Left lung (tissue), 10 donors: Measurements from ENCODE around the gene DNM2. TPM values are rescaled to one million over a fixed set of nuclear protein-coding genes. Genes with fewer than 3 reads are reported as not detected.

Experiments used
- ATAC-seq: fragments of 200-7000 bp; cut with Tn5 transposase; one replicate; pipeline ENCODE4 v1.9.1; 2020; ENCODE audit warnings: moderate library complexity
- DNase-seq, 4 donors: peaks; one replicate each; pipeline ENCODE4 v3.0.0-alpha.2; 2013 to 2020
- H3K27ac ChIP-seq, 2 donors: fragments of 200-600 bp; sonication (generic) in 1 of 2; one replicate each; pipeline versions ENCODE4 v1.5.0 to v1.8.0; 2020 to 2021
- H3K27me3 ChIP-seq, 2 donors: fragments of 200-600 bp; sonication (generic) in 1 of 2; one replicate each; pipeline versions ENCODE4 v1.5.0 to v1.8.0; 2020 to 2021
- H3K36me3 ChIP-seq, 2 donors: fragments of 200-600 bp; sonication (generic) in 1 of 2; one replicate each; pipeline versions ENCODE4 v1.5.0 to v1.8.0; 2020 to 2021
- H3K4me1 ChIP-seq, 2 donors: fragments of 200-600 bp; one replicate each; pipeline ENCODE4 v1.8.0; 2021
- H3K4me3 ChIP-seq, 2 donors: fragments of 200-600 bp; sonication (generic) in 1 of 2; one replicate each; pipeline versions ENCODE4 v1.5.0 to v1.8.0; 2020 to 2021; ENCODE audit warnings: mild to moderate bottlenecking in 1 of 2
- H3K9me3 ChIP-seq, 2 donors: fragments of 200-600 bp; sonication (generic) in 1 of 2; one replicate each; pipeline versions ENCODE4 v1.5.0 to v1.8.0; 2020 to 2021
- intact Hi-C, 2 donors: fragments of 100-400 bp; cut with DNase I; formaldehyde crosslinking; loops; one replicate each; pipeline versions ENCODE4 v1.11.2 to v1.14.2; 2022
- polyA plus RNA-seq, 6 donors: library from polyadenylated mRNA; unstranded; fragments of 120-200 nt; gene quantifications; one replicate each; pipeline ENCODE4 v1.2.1, GENCODE V29; 2013; ENCODE audit not compliant: insufficient read length in 6 of 6
- total RNA-seq, 2 donors: library from RNA; stranded (reverse); fragmentation: NEBNext Ultra II Directional; extraction: Animal tissue kit (Norgen Biotek cat#: 25700); gene quantifications; one replicate each; pipeline ENCODE4 v1.2.1, GENCODE V29; 2021
- TF ChIP-seq, protein P1 (sequence below), 2 donors: fragments of 200-600 bp; sonication (generic) in 1 of 2; IDR thresholded peaks; one replicate each; pipeline versions ENCODE4 v1.5.0 to v1.8.0; 2021; ENCODE audit warnings: antibody characterized with exemption in 2 of 2
- donor health status: DM: no; HTN: yes; CAD: no.
- donor health status: DM: no; HTN: no; CAD: no.

The DNM2 gene
- total and polyA plus RNA-seq, 8 donors = 88.4 to 268 (median 101) TPM

DNA sequence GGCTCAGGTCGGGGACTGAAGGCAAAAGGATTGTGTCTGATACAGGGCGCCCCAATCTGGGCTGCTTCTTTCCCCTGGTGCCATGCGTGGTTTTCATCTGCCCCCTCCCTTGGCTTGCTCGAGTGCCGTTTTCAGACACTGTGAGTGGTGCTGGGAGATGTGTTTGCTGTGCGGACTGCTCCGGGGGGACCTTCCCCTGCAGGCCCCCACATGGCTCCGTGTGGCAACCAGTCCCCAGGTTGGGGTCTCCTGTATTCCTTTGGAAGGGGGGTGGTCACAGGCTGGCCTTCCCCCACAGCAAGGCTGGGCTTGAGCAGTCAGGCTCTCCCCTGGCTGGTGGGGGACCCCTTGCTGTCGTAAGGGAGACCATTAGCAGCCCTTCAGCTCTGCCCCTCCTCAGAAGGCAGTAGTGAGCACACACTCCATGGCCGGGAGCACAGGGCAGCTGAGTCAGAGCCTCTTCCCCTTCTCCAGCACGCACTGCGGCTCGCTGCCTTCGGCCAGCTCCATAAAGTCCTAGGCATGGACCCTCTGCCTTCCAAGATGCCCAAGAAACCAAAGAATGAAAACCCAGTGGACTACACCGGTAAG lies 37.2 kb upstream of the DNM2 start:
- H3K9me3 ChIP-seq = no peaks in the 10 kb centered on the region
- H3K36me3 ChIP-seq = peaks cover 0 to 98% of the 10 kb centered on the region in 2 donors
- TF ChIP-seq, protein P1, sequence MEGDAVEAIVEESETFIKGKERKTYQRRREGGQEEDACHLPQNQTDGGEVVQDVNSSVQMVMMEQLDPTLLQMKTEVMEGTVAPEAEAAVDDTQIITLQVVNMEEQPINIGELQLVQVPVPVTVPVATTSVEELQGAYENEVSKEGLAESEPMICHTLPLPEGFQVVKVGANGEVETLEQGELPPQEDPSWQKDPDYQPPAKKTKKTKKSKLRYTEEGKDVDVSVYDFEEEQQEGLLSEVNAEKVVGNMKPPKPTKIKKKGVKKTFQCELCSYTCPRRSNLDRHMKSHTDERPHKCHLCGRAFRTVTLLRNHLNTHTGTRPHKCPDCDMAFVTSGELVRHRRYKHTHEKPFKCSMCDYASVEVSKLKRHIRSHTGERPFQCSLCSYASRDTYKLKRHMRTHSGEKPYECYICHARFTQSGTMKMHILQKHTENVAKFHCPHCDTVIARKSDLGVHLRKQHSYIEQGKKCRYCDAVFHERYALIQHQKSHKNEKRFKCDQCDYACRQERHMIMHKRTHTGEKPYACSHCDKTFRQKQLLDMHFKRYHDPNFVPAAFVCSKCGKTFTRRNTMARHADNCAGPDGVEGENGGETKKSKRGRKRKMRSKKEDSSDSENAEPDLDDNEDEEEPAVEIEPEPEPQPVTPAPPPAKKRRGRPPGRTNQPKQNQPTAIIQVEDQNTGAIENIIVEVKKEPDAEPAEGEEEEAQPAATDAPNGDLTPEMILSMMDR (IDR thresholded peaks at IDR 0.05) = no peak
- H3K27ac ChIP-seq = no peak overlapping the region
- no peaks in the 10 kb centered on the region for H3K27me3 ChIP-seq
- ATAC-seq (no peak), DNase-seq (peak in 1 of 4 donors; percentile 32)
- H3K4me3 ChIP-seq = no peak overlapping the region
- intact Hi-C loops = no loop called here
- no peaks in the 10 kb centered on the region for H3K4me1 ChIP-seq

DNA sequence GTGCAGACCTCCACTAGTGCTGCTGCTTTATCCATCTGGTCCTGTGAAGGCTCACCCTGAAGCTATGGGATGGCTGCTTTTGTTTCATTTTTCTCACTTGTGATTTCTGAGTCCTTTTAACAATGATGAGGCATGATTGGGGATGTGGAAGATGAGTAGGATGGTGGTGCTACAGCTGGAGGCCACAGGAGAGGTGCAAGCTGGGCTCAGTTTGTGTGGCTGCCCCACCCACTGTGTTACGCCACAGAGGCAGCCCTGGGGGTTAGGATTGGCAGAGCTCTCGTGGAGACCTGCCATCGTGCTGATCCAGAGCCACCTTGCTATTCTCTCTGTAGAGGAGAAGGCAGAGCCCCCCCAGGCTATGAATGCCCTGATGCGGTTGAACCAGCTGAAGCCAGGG lies 36.2 kb upstream of the DNM2 start:
- intact Hi-C loops = no loop called here
- Histone ChIP-seq H3K4me1 (no peaks in the 10 kb centered on the region), H3K36me3 (peaks cover 0 to 100% of the 10 kb centered on the region in 2 donors), H3K4me3 (no peak overlapping the region), H3K9me3 (no peaks in the 10 kb centered on the region), H3K27me3 (no peaks in the 10 kb centered on the region), H3K27ac (no peak overlapping the region)
- ATAC-seq (no peak), DNase-seq (peak in 1 of 4 donors; percentile 19)
- TF ChIP-seq, protein P1 (IDR thresholded peaks at IDR 0.05) = no peak

DNA sequence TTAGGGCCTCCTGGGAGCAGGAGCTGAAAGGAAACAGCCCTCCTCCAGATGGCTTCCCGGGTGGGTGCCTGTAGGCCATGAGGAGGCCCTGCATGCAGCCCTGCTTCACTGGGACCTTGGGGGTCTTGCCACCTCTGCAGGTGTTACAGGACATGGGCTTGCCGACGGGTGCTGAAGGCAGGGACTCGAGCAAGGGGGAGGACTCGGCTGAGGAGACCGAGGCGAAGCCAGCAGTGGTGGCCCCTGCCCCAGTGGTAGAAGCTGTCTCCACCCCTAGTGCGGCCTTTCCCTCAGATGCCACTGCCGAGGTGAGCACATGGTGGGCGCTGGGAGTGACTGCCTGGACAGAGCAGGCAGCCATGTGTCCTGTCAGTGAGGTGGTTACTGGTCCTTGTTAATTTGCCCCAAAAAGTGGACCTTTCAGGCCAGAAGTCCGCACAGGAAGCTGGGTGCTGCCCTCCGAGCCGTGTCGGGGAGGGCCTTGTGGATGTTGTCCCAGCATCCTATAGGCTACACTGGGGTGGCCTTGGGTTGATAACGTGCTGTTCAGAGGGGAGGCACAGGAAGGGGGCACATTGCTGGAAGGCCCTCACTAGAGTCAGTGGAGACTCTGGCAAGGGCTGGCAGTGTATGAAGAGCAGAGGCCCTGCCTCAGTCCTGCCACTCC lies 35.3 kb upstream of the DNM2 start:
- no peak for ATAC-seq
- Histone ChIP-seq H3K4me3 (no peak overlapping the region), H3K27me3 (no peaks in the 10 kb centered on the region), H3K27ac (no peak overlapping the region), H3K9me3 (no peaks in the 10 kb centered on the region), H3K4me1 (no peaks in the 10 kb centered on the region), H3K36me3 (peaks cover 0 to 100% of the 10 kb centered on the region in 2 donors)
- intact Hi-C loops = no loop called here
- TF ChIP-seq, protein P1 (IDR thresholded peaks at IDR 0.05) = no peak
- peak in 1 of 4 donors; percentile 67 for DNase-seq

DNA sequence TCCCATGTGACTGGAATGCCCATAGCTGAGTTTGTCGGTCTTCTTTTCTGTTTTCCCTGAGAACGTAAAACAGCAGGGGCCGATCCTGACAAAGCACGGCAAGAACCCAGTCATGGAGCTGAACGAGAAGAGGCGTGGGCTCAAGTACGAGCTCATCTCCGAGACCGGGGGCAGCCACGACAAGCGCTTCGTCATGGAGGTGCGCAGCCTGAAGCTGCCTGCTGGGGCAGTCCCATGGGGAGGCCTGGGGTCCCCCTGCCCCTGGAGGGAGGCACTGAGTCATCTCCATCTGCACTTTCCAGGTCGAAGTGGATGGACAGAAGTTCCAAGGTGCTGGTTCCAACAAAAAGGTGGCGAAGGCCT lies 34.8 kb upstream of the DNM2 start:
- peak in 1 of 4 donors; percentile 50 for DNase-seq
- intact Hi-C loops = no loop called here
- TF ChIP-seq, protein P1 (IDR thresholded peaks at IDR 0.05) = no peak
- H3K4me3 ChIP-seq = no peak overlapping the region
- peaks cover 0 to 100% of the 10 kb centered on the region in 2 donors for H3K36me3 ChIP-seq
- no peaks in the 10 kb centered on the region for H3K4me1 ChIP-seq
- H3K27me3 ChIP-seq = no peaks in the 10 kb centered on the region
- H3K27ac ChIP-seq = no peak overlapping the region
- no peaks in the 10 kb centered on the region for H3K9me3 ChIP-seq
- ATAC-seq = no peak

DNA sequence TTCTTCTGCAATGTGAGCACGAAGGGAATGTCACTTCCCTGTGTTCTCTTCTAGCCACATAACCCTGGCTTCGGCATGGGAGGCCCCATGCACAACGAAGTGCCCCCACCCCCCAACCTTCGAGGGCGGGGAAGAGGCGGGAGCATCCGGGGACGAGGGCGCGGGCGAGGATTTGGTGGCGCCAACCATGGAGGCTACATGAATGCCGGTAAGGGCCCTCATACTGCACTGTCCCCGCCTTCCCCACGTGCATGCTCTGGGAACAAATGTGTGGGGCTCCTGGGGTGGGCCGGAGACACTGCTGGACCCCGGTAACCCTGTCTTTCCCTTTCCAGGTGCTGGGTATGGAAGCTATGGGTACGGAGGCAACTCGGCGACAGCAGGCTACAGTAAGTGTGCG lies 34.3 kb upstream of the DNM2 start:
- peaks cover 0 to 100% of the 10 kb centered on the region in 2 donors for H3K36me3 ChIP-seq
- H3K27ac ChIP-seq = no peak overlapping the region
- H3K27me3 ChIP-seq = no peaks in the 10 kb centered on the region
- ATAC-seq = no peak
- no peak overlapping the region for H3K4me3 ChIP-seq
- no peaks in the 10 kb centered on the region for H3K4me1 ChIP-seq
- no peaks in the 10 kb centered on the region for H3K9me3 ChIP-seq
- TF ChIP-seq, protein P1 (IDR thresholded peaks at IDR 0.05) = no peak
- intact Hi-C loops = no loop called here
- no peak for DNase-seq
